Ascending aorta (tissue), 2 donors: ENCODE data around the gene TCERG1L. TPM values are rescaled to one million over a fixed set of nuclear protein-coding genes. Genes with fewer than 3 reads are reported as not detected.
"Not testable (repeated sequence)": the region's sequence is repeated elsewhere in the genome, so short reads cannot be mapped to it uniquely, and the experiment has no call there.

Experiments used
- DNase-seq, 2 donors: peaks; one replicate each; pipeline ENCODE4 v3.0.0-alpha.2; 2019; ENCODE audit warnings: low spot score in 2 of 2
- H3K27ac ChIP-seq, 2 donors: fragments of 200-600 bp; sonication (generic); one replicate each; pipeline ENCODE4 v1.5.1; 2016 to 2017; ENCODE audit warnings: mild to moderate bottlenecking in 1 of 2
- H3K27me3 ChIP-seq: fragments of 200-600 bp; sonication (generic); one replicate; pipeline ENCODE4 v1.5.1; 2017
- H3K36me3 ChIP-seq, 2 donors: fragments of 200-600 bp; sonication (generic); one replicate each; pipeline ENCODE4 v1.5.1; 2016
- H3K4me1 ChIP-seq, 2 donors: fragments of 200-600 bp; sonication (generic); one replicate each; pipeline ENCODE4 v1.5.1; 2016 to 2017; ENCODE audit warnings: mild to moderate bottlenecking in 1 of 2
- H3K4me3 ChIP-seq, 2 donors: fragments of 200-600 bp; sonication (generic); one replicate each; pipeline ENCODE4 v1.5.1; 2016 to 2017; ENCODE audit warnings: mild to moderate bottlenecking in 1 of 2
- H3K9me3 ChIP-seq, 2 donors: fragments of 200-600 bp; sonication (generic); one replicate each; pipeline ENCODE4 v1.5.1; 2016
- intact Hi-C: fragments of 100-400 bp; cut with DNase I; formaldehyde crosslinking; loops from one replicate; pipeline ENCODE4 v1.15.1; 2023
- total RNA-seq: library from RNA; depleted of rRNA; stranded (reverse); fragments of >200 nt; gene quantifications from one replicate; pipeline ENCODE4 v1.1.0, GENCODE V29; 2016
- TF ChIP-seq, protein P1 (sequence below), 3 experiments: fragments of 200-600 bp in 2 of 3; fragments of 450-650 bp in 1 of 3; sonication (generic) in 2 of 3; IDR thresholded peaks; one replicate each; pipeline ENCODE4 v1.5.1; 2016 to 2019; ENCODE audit warnings: antibody characterized with exemption in 3 of 3, mild to moderate bottlenecking in 1 of 3, moderate library complexity in 1 of 3

Gene TCERG1L
- total RNA-seq, 1 donor from 2014 or later = not detected

DNA sequence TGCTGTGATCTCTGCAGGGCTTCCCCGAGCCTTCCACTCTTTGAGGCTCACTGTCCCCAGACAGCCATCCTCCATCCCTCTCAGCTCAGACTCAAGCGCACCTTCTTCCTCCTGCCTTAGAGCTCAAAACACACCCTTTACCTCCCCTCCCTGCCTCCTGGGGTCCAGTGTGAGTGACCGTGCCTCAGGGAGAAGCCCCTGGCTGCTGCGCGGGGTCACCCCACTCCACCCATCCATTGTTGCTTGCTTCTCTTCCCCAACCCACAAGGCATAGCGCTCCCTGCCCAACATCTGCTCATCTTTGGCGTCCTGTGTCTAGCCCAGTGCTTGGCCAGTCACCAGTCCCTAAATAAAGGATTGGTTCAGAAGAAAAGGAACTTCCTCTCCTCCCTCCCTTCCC lies 170.3 kb downstream of the TCERG1L start:
- H3K36me3 ChIP-seq = no peaks in the 10 kb centered on the region
- TF ChIP-seq, protein P1, sequence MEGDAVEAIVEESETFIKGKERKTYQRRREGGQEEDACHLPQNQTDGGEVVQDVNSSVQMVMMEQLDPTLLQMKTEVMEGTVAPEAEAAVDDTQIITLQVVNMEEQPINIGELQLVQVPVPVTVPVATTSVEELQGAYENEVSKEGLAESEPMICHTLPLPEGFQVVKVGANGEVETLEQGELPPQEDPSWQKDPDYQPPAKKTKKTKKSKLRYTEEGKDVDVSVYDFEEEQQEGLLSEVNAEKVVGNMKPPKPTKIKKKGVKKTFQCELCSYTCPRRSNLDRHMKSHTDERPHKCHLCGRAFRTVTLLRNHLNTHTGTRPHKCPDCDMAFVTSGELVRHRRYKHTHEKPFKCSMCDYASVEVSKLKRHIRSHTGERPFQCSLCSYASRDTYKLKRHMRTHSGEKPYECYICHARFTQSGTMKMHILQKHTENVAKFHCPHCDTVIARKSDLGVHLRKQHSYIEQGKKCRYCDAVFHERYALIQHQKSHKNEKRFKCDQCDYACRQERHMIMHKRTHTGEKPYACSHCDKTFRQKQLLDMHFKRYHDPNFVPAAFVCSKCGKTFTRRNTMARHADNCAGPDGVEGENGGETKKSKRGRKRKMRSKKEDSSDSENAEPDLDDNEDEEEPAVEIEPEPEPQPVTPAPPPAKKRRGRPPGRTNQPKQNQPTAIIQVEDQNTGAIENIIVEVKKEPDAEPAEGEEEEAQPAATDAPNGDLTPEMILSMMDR (IDR thresholded peaks at IDR 0.05) = no peak
- no peaks in the 10 kb centered on the region for H3K9me3 ChIP-seq
- H3K4me3 ChIP-seq = no peak overlapping the region
- no peaks in the 10 kb centered on the region for H3K27me3 ChIP-seq
- no peak overlapping the region for H3K27ac ChIP-seq
- DNase-seq = no peak
- intact Hi-C loops = no loop called here
- H3K4me1 ChIP-seq = no peaks in the 10 kb centered on the region

DNA sequence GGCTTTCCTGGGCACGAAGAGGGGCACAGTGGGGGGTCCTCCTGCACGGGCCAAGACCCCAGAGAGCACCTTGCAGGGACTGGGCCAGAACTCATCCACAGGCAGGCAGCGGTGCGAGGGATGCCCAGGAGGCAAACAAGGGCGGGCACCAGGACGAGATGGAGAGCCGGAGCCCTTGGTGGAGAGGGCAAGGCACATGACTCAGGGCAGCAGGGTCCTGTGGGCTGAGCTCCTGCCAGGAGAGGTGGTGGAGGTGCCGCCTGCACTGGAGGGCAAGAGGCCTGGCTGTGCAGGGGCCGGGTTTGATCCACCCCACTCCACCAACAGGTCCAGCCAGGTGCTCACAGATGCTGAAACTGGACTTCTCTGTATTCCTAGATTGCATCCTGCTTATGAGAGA lies 170.9 kb downstream of the TCERG1L start:
- H3K36me3 ChIP-seq = no peaks in the 10 kb centered on the region
- no peak for DNase-seq
- no peaks in the 10 kb centered on the region for H3K27me3 ChIP-seq
- H3K27ac ChIP-seq = no peak overlapping the region
- H3K4me3 ChIP-seq = no peak overlapping the region
- intact Hi-C loops = no loop called here
- TF ChIP-seq, protein P1 (IDR thresholded peaks at IDR 0.05) = no peak
- no peaks in the 10 kb centered on the region for H3K4me1 ChIP-seq
- no peaks in the 10 kb centered on the region for H3K9me3 ChIP-seq

- no peaks in the 10 kb centered on the region for H3K4me1 ChIP-seq
- H3K9me3 ChIP-seq = no peaks in the 10 kb centered on the region
- H3K36me3 ChIP-seq = no peaks in the 10 kb centered on the region
- H3K4me3 ChIP-seq = no peak overlapping the region
- H3K27ac ChIP-seq = no peak overlapping the region
- intact Hi-C loops = no loop called here
- no peak for DNase-seq
- no peaks in the 10 kb centered on the region for H3K27me3 ChIP-seq
- TF ChIP-seq, protein P1 (IDR thresholded peaks at IDR 0.05) = no peak
Measured at GRCh38 chr10:131137223-131137622, 174.3 kb downstream of the TCERG1L start.

GRCh38 chr10:131136336-131136735 lies 175.2 kb downstream of the TCERG1L start:
- H3K27me3 ChIP-seq, H3K4me3 ChIP-seq, intact Hi-C loops, H3K27ac ChIP-seq, H3K4me1 ChIP-seq, DNase-seq, H3K9me3 ChIP-seq, H3K36me3 ChIP-seq: not testable (repeated sequence)

GRCh38 chr10:131135716-131136115 lies 175.8 kb downstream of the TCERG1L start:
- Histone ChIP-seq H3K36me3 (no peaks in the 10 kb centered on the region), H3K27me3 (no peaks in the 10 kb centered on the region), H3K4me1 (no peaks in the 10 kb centered on the region), H3K27ac (no peak overlapping the region), H3K4me3 (no peak overlapping the region), H3K9me3 (no peaks in the 10 kb centered on the region)
- TF ChIP-seq, protein P1 (IDR thresholded peaks at IDR 0.05) = no peak
- DNase-seq = no peak
- intact Hi-C loops = no loop called here

DNA sequence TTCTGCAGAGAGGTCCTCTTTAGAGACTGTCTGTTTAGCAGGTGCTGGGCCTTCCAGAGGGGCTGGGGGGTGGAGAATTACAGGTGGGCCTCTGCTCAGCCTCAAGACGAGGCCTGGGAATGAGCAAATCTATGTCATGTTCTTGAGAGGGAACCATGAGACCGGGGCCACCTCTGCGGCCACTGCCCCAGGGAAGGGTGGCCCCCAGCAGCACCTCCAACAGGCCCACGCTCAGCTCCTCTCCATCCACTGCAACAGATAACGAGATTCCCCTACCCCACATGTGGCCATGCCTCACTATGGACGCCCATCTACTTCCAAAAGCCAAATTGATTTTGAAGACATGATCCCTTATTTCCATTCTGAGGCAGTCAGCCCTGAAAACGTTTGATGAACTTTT lies 176.9 kb downstream of the TCERG1L start:
- H3K27ac ChIP-seq = no peak overlapping the region
- H3K27me3 ChIP-seq = no peaks in the 10 kb centered on the region
- H3K9me3 ChIP-seq = no peaks in the 10 kb centered on the region
- H3K4me3 ChIP-seq = no peak overlapping the region
- no peaks in the 10 kb centered on the region for H3K36me3 ChIP-seq
- no peak for DNase-seq
- H3K4me1 ChIP-seq = no peaks in the 10 kb centered on the region
- TF ChIP-seq, protein P1 (IDR thresholded peaks at IDR 0.05) = no peak
- intact Hi-C loops = no loop called here
